Measurements from ENCODE around the gene MYL12A. TPM values are rescaled to one million over a fixed set of nuclear protein-coding genes. Genes with fewer than 3 reads are reported as not detected.

MYL12A gene
- total RNA-seq, 1 donor from 2014 or later: 421 TPM

- Histone ChIP-seq H3K27me3 (no peaks in the 10 kb centered on the region), H3K9me3 (no peaks in the 10 kb centered on the region), H3K36me3 (peaks cover 4 to 15% of the 10 kb centered on the region in 2 donors), H3K4me3 (peak overlapping the region; percentile 81 to 92), H3K4me1 (peaks cover 2 to 17% of the 10 kb centered on the region in 2 donors), H3K27ac (peak overlapping the region; percentile 100)
- no peak for TF ChIP-seq CTCF (IDR thresholded peaks at IDR 0.05)
- DNase-seq (ENCODE audit: low spot score in 2 of 2): peak in 1 of 2 donors; percentile 81
- intact Hi-C loops (cut with DNase I): loop anchor here (5.0 kb wide), 2 partner anchors 251 to 391 kb away; no protein-coding TSS in a partner anchor
Measured at GRCh38 chr18:3248062-3248657, 559 bp downstream of the MYL12A start.

DNA sequence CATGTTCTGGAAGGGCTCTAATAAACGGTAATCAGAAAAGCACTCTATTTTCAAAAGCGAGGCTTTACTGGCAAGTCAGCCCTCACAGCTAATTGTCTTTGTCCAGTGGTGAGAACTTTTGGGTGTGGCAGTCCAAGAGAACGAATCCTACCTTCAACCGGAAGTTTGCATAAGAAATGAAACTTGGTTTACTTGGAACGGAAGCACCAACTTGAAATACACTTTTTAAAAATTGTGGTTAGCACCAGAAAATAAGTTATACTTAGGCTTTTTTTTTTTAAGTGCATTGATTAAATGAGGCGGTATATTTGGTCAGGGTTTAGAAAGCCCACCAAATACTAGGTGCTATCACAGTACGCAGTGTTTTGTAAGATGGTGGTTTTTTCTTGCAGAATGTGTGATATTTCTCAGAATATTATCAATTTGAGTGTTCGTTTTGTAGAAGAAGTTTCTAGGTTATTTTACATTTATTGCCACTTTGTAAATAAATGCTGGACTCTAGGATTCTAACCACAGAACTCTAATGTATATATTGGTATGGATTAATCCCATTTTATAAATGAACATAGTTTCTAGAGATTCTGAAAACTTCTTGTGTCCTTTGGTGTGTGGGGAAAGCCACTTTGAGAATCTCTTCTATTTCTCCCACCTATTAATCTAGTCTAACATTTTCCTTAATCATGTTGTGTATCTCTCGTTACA is 1.2 kb downstream of the MYL12A start:
- no peak for DNase-seq (ENCODE audit: low spot score in 2 of 2)
- Histone ChIP-seq H3K27ac (peak overlapping the region; percentile 100), H3K36me3 (peaks cover 10 to 21% of the 10 kb centered on the region in 2 donors), H3K4me1 (peaks cover 2 to 21% of the 10 kb centered on the region in 2 donors), H3K9me3 (no peaks in the 10 kb centered on the region), H3K4me3 (peak overlapping the region; percentile 81 to 92), H3K27me3 (no peaks in the 10 kb centered on the region)
- intact Hi-C loops (cut with DNase I): loop anchor here (5.0 kb wide), 2 partner anchors 252 to 392 kb away; no protein-coding TSS in a partner anchor
- no peak for TF ChIP-seq CTCF (IDR thresholded peaks at IDR 0.05)

GRCh38 chr18:3250237-3251107 is 2.9 kb downstream of the MYL12A start:
- Histone ChIP-seq H3K4me3 (peak overlapping the region; percentile 81 to 92), H3K9me3 (no peaks in the 10 kb centered on the region)

DNA sequence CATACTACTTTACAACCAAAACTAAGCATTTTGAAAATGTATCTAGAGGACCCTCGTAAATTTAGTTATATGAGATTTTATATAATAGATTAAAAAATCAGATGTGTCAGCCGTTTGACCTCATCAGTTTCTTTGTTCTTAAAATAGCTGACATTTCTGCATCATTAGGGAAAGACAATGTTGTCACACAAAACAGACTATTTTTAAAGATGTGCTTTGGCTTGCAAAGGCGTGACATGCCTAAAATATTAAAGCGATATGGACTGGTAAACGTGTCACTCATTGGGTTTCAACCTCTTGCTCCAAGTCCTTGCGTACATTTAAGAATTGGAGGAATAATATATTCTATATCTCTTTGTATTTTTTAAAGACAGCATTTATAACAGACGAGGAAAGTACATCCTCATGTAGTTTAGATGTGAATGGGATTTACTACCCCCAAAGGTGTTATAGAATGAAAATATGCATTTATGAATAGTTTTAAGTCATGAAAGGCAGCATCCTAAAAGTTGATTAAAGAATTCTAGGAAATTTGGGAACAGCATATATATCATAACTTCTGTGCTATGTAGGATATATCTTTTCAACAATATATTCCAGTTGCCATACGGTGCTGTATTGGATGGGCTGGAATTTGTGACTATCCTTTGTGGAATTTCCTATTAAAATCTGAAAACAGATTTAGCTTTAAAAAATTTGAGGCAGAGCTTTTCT is 3.8 kb downstream of the MYL12A start:
- Histone ChIP-seq H3K27ac (peak overlapping the region; percentile 100), H3K4me1 (peaks cover 0 to 41% of the 10 kb centered on the region in 2 donors), H3K4me3 (peak overlapping the region; percentile 34 to 81), H3K9me3 (no peaks in the 10 kb centered on the region), H3K36me3 (peaks cover 36 to 47% of the 10 kb centered on the region in 2 donors), H3K27me3 (no peaks in the 10 kb centered on the region)
- DNase-seq (ENCODE audit: low spot score in 2 of 2): no peak
- no peak for TF ChIP-seq CTCF (IDR thresholded peaks at IDR 0.05)
- intact Hi-C loops (cut with DNase I): no loop called here

More at GRCh38 chr18:3250237-3251107, 2.9 kb downstream of the MYL12A start:
- intact Hi-C loops (cut with DNase I): no loop called here
- no peak for TF ChIP-seq CTCF (IDR thresholded peaks at IDR 0.05)
- peaks cover 27 to 38% of the 10 kb centered on the region in 2 donors for H3K36me3 ChIP-seq
- H3K4me1 ChIP-seq: peaks cover 0 to 32% of the 10 kb centered on the region in 2 donors
- no peak for DNase-seq (ENCODE audit: low spot score in 2 of 2)
- H3K27ac ChIP-seq: peak overlapping the region; percentile 100
- no peaks in the 10 kb centered on the region for H3K27me3 ChIP-seq

DNA sequence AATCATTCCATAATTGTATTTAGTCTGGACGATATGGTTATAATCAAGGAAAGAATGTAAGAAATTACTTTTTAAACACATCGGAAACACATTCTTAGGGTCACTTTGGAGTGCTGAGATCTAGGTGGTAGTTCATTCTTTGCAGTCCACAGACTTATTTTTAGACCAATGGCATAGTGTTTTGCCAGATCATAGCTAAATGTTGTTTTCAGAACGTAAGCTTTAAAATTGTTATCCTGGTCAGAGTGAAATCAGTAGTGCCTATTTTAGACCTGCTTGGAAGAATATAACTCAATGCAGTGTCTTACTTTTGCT is 4.3 kb downstream of the MYL12A start:
- no peak for TF ChIP-seq CTCF (IDR thresholded peaks at IDR 0.05)
- DNase-seq (ENCODE audit: low spot score in 2 of 2): no peak
- no peaks in the 10 kb centered on the region for H3K27me3 ChIP-seq
- peak overlapping the region; percentile 34 to 81 for H3K4me3 ChIP-seq
- intact Hi-C loops (cut with DNase I): no loop called here
- H3K9me3 ChIP-seq: no peaks in the 10 kb centered on the region
- H3K36me3 ChIP-seq: peaks cover 39 to 52% of the 10 kb centered on the region in 2 donors
- H3K27ac ChIP-seq: peak overlapping the region; percentile 100
- H3K4me1 ChIP-seq: peaks cover 1 to 46% of the 10 kb centered on the region in 2 donors

Data from ascending aorta (tissue), 2 donors.